UCSD-AML1 (cell line): Measurements from ENCODE around the gene SELENOO.
"Not testable (repeated sequence)": the region's sequence is repeated elsewhere in the genome, so short reads cannot be mapped to it uniquely, and the experiment has no call there.

Experiments
- DNase-seq: peaks from one replicate; lab custom pipeline; 2025; ENCODE audit not compliant: unreplicated experiment; lab: John Stamatoyannopoulos, UW

Gene SELENOO

GRCh38 chr22:50200461-50201190, at the start of gene SELENOO:
Gene SELENOO (plus strand): TSS chr22:50201011. CDS start chr22:50201037, 26 bp downstream.
- DNase-seq = peak; percentile 94

- no peak for DNase-seq
These were observed 49.0 kb upstream of the SELENOO start for GRCh38 chr22:50151571-50152537.

GRCh38 chr22:50153056-50153755, 47.6 kb upstream of the SELENOO start:
- no peak for DNase-seq

- DNase-seq = no peak
These were observed 47.1 kb upstream of the SELENOO start for GRCh38 chr22:50153756-50154140.

GRCh38 chr22:50157709-50158375, 43.0 kb upstream of the SELENOO start:
- no peak for DNase-seq

GRCh38 chr22:50160947-50161346, 39.9 kb upstream of the SELENOO start:
- no peak for DNase-seq

- DNase-seq = no peak
These were observed 39.1 kb upstream of the SELENOO start for GRCh38 chr22:50161508-50162390.

- no peak for DNase-seq
These were observed 38.3 kb upstream of the SELENOO start for GRCh38 chr22:50162391-50162956.

- DNase-seq = no peak
These were observed 35.2 kb upstream of the SELENOO start for GRCh38 chr22:50165436-50166123.

- no peak for DNase-seq
These were observed 32.9 kb upstream of the SELENOO start for GRCh38 chr22:50167689-50168489.

- DNase-seq = not testable (repeated sequence)
These were observed 32.2 kb upstream of the SELENOO start for GRCh38 chr22:50168490-50169180.

GRCh38 chr22:50169181-50169759, 31.5 kb upstream of the SELENOO start:
- no peak for DNase-seq

GRCh38 chr22:50169774-50170341, 31.0 kb upstream of the SELENOO start:
- peak; percentile 58 for DNase-seq

- DNase-seq = no peak
These were observed 30.1 kb upstream of the SELENOO start, which contains the start of gene PANX2 for GRCh38 chr22:50170453-50171318. Gene PANX2 (plus strand): TSS chr22:50170731. CDS start chr22:50170731, 0 bp downstream.

GRCh38 chr22:50171319-50171964, 29.4 kb upstream of the SELENOO start:
- DNase-seq = no peak
